KMS-11 (cell line): ENCODE data around the gene C4orf17.

Experiments
- H2AFZ ChIP-seq: fragments of 200-600 bp; sonication (generic); 2 replicates; pipeline ENCODE4 v1.6.1; 2016; ENCODE audit warnings: antibody characterized with exemption, mixed run types, low read depth
- H3K27ac ChIP-seq: fragments of 200-600 bp; sonication (generic); 2 replicates; pipeline ENCODE4 v1.6.1; 2016; ENCODE audit warnings: mild to moderate bottlenecking, mixed run types
- H3K27me3 ChIP-seq: fragments of 200-600 bp; sonication (generic); 2 replicates; pipeline ENCODE4 v1.6.1; 2017; ENCODE audit warnings: mild to moderate bottlenecking, low read depth, mixed run types, moderate library complexity; ENCODE audit not compliant: insufficient read depth
- H3K36me3 ChIP-seq: fragments of 200-600 bp; sonication (generic); 2 replicates; pipeline ENCODE4 v1.6.1; 2017; ENCODE audit warnings: mild to moderate bottlenecking, mixed run types; ENCODE audit not compliant: insufficient read depth
- H3K4me1 ChIP-seq: fragments of 200-600 bp; sonication (generic); 2 replicates; pipeline ENCODE4 v1.6.1; 2016; ENCODE audit warnings: mild to moderate bottlenecking, low read depth, mixed run types; ENCODE audit not compliant: poor library complexity, severe bottlenecking
- H3K4me2 ChIP-seq: fragments of 200-600 bp; sonication (generic); 2 replicates; pipeline ENCODE4 v1.7.0; 2016; ENCODE audit warnings: mild to moderate bottlenecking, mixed run types
- H3K4me3 ChIP-seq: fragments of 200-600 bp; sonication (generic); IDR thresholded peaks from 2 replicates; pipeline ENCODE4 v1.6.1; 2017; ENCODE audit warnings: low read depth, low read length, mixed read lengths; ENCODE audit not compliant: insufficient read depth
- H3K79me2 ChIP-seq: fragments of 200-600 bp; sonication (generic); 2 replicates; pipeline ENCODE4 v1.6.1; 2016; ENCODE audit warnings: low read depth, mixed run types; ENCODE audit not compliant: insufficient read depth
- H3K9ac ChIP-seq: fragments of 200-600 bp; sonication (generic); 2 replicates; pipeline ENCODE4 v1.6.1; 2016; ENCODE audit warnings: mild to moderate bottlenecking, mixed run types
- H4K20me1 ChIP-seq: fragments of 200-600 bp; sonication (generic); 2 replicates; pipeline ENCODE4 v1.6.1; 2016; ENCODE audit warnings: mild to moderate bottlenecking, mixed run types; ENCODE audit not compliant: insufficient read depth
- TF ChIP-seq, protein P1 (sequence below): fragments of 200-600 bp; sonication (generic); conservative IDR thresholded peaks from 2 replicates; pipeline ENCODE4 v1.6.1; 2017; ENCODE audit warnings: low read depth, mild to moderate bottlenecking, antibody characterized with exemption, low read length, moderate library complexity, mixed read lengths

The C4orf17 gene

DNA sequence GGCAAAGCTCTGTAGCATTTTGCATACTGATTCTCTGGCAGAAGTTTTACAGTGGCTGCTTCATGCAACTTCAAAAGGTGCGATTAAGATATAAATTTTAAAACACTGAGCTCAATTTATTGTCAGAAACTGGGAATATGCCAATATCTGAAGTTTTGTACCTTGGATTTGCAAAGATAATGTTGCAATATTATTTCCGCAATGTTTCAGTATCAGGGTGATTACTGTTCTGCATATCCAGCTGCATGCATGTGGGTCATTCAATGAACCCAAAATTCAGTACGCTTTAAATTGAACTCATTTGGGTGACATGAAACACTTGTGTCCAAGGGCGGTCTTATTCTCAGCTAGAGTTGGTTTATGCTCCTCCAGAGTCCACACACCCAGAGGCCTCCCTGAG lies 26.9 kb downstream of the C4orf17 start:
- no peaks in the 10 kb centered on the region for H3K36me3 ChIP-seq
- no peak overlapping the region for H3K27ac ChIP-seq
- H3K4me3 ChIP-seq, result no peak overlapping the region
- no peak overlapping the region for H3K4me2 ChIP-seq
- no peak overlapping the region for H3K9ac ChIP-seq
- H3K79me2 ChIP-seq, result no peaks in the 10 kb centered on the region
- H3K4me1 ChIP-seq, result no peaks in the 10 kb centered on the region
- H2AFZ ChIP-seq, result no peak overlapping the region
- no peaks in the 10 kb centered on the region for H4K20me1 ChIP-seq
- no peaks in the 10 kb centered on the region for H3K27me3 ChIP-seq
- TF ChIP-seq, protein P1, sequence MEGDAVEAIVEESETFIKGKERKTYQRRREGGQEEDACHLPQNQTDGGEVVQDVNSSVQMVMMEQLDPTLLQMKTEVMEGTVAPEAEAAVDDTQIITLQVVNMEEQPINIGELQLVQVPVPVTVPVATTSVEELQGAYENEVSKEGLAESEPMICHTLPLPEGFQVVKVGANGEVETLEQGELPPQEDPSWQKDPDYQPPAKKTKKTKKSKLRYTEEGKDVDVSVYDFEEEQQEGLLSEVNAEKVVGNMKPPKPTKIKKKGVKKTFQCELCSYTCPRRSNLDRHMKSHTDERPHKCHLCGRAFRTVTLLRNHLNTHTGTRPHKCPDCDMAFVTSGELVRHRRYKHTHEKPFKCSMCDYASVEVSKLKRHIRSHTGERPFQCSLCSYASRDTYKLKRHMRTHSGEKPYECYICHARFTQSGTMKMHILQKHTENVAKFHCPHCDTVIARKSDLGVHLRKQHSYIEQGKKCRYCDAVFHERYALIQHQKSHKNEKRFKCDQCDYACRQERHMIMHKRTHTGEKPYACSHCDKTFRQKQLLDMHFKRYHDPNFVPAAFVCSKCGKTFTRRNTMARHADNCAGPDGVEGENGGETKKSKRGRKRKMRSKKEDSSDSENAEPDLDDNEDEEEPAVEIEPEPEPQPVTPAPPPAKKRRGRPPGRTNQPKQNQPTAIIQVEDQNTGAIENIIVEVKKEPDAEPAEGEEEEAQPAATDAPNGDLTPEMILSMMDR, result no peak

DNA sequence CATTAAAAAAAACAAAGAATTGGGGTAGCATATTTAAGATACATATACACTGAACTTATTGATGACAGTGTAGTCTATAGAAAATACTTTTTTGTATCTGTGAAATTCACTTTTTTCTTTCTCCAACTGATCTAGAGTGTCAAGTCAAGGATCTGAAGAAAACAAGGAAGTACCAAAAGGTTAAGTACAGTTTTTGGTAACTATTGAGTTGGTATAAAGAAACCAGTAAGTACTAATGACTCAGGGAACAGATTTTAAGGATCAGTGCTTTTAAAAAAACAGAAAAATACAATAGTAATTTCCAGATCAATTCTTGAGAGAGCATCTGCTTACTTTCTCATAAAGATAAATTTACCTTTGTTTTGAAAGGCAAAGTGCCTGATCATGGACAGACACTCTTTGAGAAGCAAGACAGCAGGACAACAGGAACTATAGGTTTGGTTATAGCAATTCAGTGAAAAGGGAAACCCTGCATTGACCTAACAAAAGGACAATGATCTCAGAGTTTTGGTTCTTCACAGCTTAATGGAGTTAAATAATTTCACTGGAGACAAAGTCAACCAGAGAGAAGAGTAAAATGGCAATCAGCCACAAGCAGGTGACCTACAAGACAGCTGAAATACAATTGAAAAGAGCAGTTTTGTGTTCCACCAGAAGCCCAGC lies 29.6 kb downstream of the C4orf17 start:
- Histone ChIP-seq H3K4me2 (no peak overlapping the region), H3K27ac (no peak overlapping the region), H3K79me2 (no peaks in the 10 kb centered on the region), H3K27me3 (no peaks in the 10 kb centered on the region), H2AFZ (no peak overlapping the region), H3K4me1 (no peaks in the 10 kb centered on the region), H3K36me3 (no peaks in the 10 kb centered on the region), H4K20me1 (no peaks in the 10 kb centered on the region), H3K9ac (no peak overlapping the region), H3K4me3 (no peak overlapping the region)
- TF ChIP-seq, protein P1, result no peak

DNA sequence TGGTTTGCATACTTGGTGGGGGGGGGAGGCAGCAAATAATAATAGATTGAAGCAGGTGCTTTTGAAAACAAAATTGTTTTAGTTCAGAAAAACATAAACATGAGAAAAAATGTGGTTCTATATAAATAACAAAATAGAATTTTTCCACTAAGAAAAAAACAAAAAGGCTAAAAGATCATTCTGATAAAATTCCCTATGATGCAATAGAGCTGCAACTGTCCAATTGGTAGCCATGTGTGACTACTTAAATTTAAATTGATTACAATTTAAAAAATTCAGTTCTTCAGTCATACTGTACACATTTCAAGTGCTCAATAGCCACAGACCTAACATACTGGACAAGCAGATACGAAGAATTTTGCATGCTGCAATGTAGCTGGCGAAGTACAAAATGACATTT lies 42.1 kb downstream of the C4orf17 start:
- H3K9ac ChIP-seq, result no peak overlapping the region
- no peaks in the 10 kb centered on the region for H3K79me2 ChIP-seq
- no peaks in the 10 kb centered on the region for H4K20me1 ChIP-seq
- H3K27ac ChIP-seq, result no peak overlapping the region
- no peaks in the 10 kb centered on the region for H3K36me3 ChIP-seq
- peaks cover 8% of the 10 kb centered on the region for H3K4me1 ChIP-seq
- H3K27me3 ChIP-seq, result no peaks in the 10 kb centered on the region
- TF ChIP-seq, protein P1, result no peak
- H2AFZ ChIP-seq, result no peak overlapping the region
- H3K4me2 ChIP-seq, result no peak overlapping the region
- H3K4me3 ChIP-seq, result no peak overlapping the region

DNA sequence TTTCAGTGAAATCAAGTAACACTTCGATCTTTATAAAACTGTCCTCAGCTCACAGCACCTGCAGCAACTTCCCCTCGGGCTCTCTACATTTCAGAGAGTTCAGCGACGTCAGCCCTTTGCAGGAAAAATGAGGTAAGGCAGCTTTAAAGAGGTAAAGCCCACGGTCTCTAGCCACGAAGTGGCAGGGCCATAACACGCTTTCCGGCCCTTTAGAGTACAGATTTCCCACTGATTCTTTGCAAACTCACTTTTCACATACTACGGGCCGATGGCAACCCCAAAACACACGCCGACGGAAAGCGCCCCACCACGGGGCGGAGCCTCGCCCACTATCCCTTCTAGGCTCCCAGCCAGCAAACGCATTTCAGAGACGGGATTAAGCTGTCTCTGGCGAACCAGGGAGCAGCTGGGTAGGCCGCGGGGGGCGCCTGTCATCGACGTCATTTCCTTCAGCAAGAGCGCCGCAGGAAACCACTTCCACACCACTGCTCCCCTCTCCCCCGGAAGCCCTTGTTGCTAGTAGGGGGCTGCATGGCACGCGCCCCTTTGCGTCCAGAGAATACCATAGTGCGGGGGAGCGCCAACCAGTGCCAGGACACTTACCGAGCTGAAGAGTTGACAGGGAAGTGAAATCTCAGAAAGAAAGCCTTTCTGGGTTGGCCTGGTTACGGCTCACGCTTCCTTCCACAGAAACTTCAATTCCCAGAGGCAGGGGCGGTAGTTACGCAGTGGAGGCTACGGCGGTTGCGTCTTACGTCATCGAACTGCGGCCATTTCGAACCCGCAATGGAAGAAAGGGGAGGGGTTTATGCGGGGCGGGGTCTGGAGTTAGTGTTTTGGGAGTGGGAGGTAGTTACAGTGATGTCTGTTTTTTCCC lies 52.7 kb downstream of the C4orf17 start, which contains the start of gene TRMT10A:
Gene TRMT10A (minus strand): TSS at position 730 of the 877 bp plus-strand sequence. CDS start 4,701 bp downstream, outside the sequence.
- Histone ChIP-seq H3K9ac (peak within 1 kb of the TSS; percentile 75), H3K4me1 (peaks cover 9% of the 10 kb centered on the region), H3K27me3 (no peaks in the 10 kb centered on the region), H3K27ac (peak within 1 kb of the TSS; percentile 85), H3K36me3 (no peaks in the 10 kb centered on the region), H3K79me2 (no peaks in the 10 kb centered on the region), H3K4me3 (no peak within 1 kb of the TSS), H3K4me2 (peak within 1 kb of the TSS; percentile 69), H2AFZ (peak within 1 kb of the TSS; percentile 71), H4K20me1 (no peaks in the 10 kb centered on the region)
- TF ChIP-seq, protein P1, result no peak
